Naive thymus-derived CD8-positive, alpha-beta T cell (primary cell): Measurements from ENCODE around the gene PGF. TPM values are rescaled to one million over a fixed set of nuclear protein-coding genes. Genes with fewer than 3 reads are reported as not detected.
"Not testable (repeated sequence)": the region's sequence is repeated elsewhere in the genome, so short reads cannot be mapped to it uniquely, and the experiment has no call there.

Experiments used
- ATAC-seq, 2 donors: fragments of 150-1000 bp; cut with Tn5 transposase in 1 of 2; sonication (Bioruptor Pico), chemical (Tn5 transposase) in 1 of 2; 1 replicate in 1 of 2; 2 replicates in 1 of 2; pipeline ENCODE4 v1.10.0; 2021; ENCODE audit warnings: mild to moderate bottlenecking in 2 of 2, moderate library complexity in 2 of 2
- POLR2A ChIA-PET: fragments of 350-600 bp; sonication (Branson Sonifier 250); formaldehyde crosslinking; loops from one replicate; lab custom pipeline; 2021; ENCODE audit warnings: antibody characterized with exemption; lab: Charles Lee
- DNase-seq, 10 donors: peaks; one replicate each; pipeline versions ENCODE4 v3.0.0 to v3.0.0-alpha.2; 2020 to 2022
- H3K27ac Mint-ChIP-seq, 10 donors: one replicate each; pipeline ENCODE4 v1.8.0; 2020 to 2022; ENCODE audit warnings: mild to moderate bottlenecking in 10 of 10, mixed read lengths in 10 of 10, moderate library complexity in 4 of 10, inconsistent platforms in 1 of 10
- H3K27me3 Mint-ChIP-seq, 5 donors: one replicate each; pipeline ENCODE4 v1.8.0; 2021 to 2022; ENCODE audit warnings: mixed read lengths in 5 of 5
- H3K36me3 Mint-ChIP-seq, 3 donors: one replicate each; pipeline ENCODE4 v1.8.0; 2020 to 2022; ENCODE audit warnings: mixed read lengths in 3 of 3, mild to moderate bottlenecking in 2 of 3, inconsistent platforms in 1 of 3
- H3K4me1 Mint-ChIP-seq, 4 donors: one replicate each; pipeline ENCODE4 v1.8.0; 2021 to 2022; ENCODE audit warnings: mixed read lengths in 4 of 4
- H3K4me3 Mint-ChIP-seq, 10 donors: one replicate each; pipeline ENCODE4 v1.8.0; 2020 to 2022; ENCODE audit warnings: mild to moderate bottlenecking in 10 of 10, mixed read lengths in 10 of 10, moderate library complexity in 6 of 10, inconsistent platforms in 1 of 10
- H3K9me3 Mint-ChIP-seq, 9 donors: one replicate each; pipeline ENCODE4 v1.8.0; 2020 to 2022; ENCODE audit warnings: mixed read lengths in 9 of 9, mild to moderate bottlenecking in 3 of 9, inconsistent platforms in 1 of 9, moderate library complexity in 1 of 9
- polyA plus RNA-seq, 3 donors: library from polyadenylated mRNA; unstranded; fragments of 300-500 nt; fragmentation: Illumina TruSeq; gene quantifications; one replicate each; pipeline ENCODE4 v1.2.3, GENCODE V29; 2021
- total RNA-seq, 8 experiments: library from RNA in 2 of 8; stranded (reverse) in 2 of 8; gene quantifications; one replicate each; pipeline ENCODE4 v1.2.3 and lab custom pipeline; 2021 to 2026

Gene PGF
- total RNA-seq (not detected), polyA plus RNA-seq (under 1 TPM in 1 of 3 donors, not detected in 2; 0.13 TPM), total RNA-seq (lab: John Stamatoyannopoulos, UW) (0 to 1.00 (median 0.37) reads per million in 6 experiments)

DNA sequence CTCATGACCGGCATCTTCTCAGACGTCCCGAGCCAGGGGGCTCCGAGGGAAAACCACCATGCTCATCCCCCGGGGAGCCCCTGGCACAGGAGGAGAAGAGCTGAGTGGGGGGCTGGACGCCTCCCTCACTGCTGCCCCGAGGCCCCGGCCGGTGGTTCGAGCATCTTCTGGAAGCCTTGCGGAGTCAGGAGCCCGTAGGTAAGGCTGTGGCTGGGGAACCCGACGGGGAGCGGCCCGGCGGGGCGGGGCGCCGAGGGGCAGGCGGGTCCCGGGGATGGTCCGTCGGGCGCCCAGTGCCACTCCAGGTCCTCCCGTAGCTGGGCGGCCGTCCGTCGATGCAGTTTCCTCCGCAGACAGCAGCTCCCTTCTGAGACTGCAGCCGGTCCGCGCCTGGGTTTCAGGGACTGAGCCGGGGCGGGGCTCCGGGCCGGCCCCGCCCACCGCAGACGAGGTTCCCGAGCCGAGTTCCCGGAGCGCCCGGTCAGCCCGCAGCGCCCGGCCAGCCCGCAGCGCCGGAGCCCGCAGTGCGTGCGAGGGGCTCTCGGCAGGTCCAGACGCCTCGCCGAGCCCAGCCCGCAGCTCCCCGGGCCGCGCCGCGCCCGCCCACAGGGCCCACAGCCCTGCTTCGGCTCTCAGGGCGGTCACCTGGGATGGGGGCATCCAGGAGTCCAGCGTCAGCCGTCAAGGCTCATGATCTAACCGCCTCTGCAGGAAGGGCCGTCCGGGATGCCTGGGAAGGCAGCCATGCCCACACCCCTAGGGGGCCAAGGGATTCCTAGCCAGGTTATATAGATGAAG, at the start of gene PGF:
Gene PGF, minus strand, starts transcription at position 369 of the 798 bp plus-strand sequence. Its CDS starts 355 bp downstream, at position 14.
- Mint-ChIP-seq H3K36me3 (no peaks in the 10 kb centered on the region), H3K4me1 (peaks cover 0 to 7% (median 0%) of the 10 kb centered on the region in 4 donors), H3K9me3 (no peaks in the 10 kb centered on the region), H3K27ac (no peak within 1 kb of the TSS), H3K27me3 (peaks cover 1 to 14% (median 9%) of the 10 kb centered on the region in 5 donors), H3K4me3 (peak within 1 kb of the TSS; percentile 31 to 72 (median 65))
- peak; percentile 58 to 86 for ATAC-seq
- DNase-seq = peak in 4 of 10 donors; percentile 21 to 39 (median 30)
- POLR2A ChIA-PET = no interaction called here

DNA sequence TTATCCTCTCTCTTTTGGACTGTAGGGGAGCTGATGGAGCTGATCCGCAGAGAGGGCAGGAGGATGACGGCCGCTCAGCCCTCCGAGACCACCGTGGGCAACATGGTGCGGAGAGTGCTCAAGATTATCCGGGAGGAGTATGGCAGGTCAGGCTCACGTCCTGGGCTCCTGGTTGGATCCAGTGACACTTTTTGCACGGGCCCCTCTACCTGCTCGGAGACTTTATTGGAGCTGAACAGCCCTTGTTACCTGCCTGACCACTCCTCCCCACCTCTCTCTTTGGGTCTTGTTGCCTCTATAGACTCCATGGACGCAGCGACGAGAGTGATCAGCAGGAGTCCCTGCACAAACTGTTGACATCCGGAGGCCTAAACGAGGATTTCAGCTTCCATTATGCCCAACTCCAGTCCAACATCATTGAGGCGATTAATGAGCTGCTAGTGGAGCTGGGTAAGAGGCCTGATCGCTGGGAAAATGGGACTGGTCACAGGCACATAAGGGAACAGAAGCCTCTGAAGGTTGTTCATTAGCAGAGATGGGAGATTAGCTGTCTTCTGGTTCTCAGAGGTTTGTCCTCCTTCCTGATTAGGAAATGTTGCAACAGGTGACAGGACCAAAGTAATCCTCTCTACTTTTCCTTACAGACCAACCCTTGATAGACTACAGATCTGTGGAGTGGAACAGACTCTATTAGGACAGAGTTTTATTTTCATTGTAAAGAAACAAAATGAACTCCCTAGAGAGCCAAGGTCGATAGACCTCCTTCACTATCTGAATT, 48.0 kb upstream of the PGF start:
- H3K9me3 Mint-ChIP-seq = no peaks in the 10 kb centered on the region
- no peaks in the 10 kb centered on the region for H3K27me3 Mint-ChIP-seq
- H3K27ac Mint-ChIP-seq = peak overlapping the region; percentile 94 to 100 (median 99)
- peak overlapping the region; percentile 82 to 99 (median 98) for H3K4me3 Mint-ChIP-seq
- H3K4me1 Mint-ChIP-seq = peaks cover 14 to 51% (median 40%) of the 10 kb centered on the region in 4 donors
- DNase-seq (peak in 1 of 10 donors; percentile 8), ATAC-seq (no peak)
- peaks cover 3 to 44% (median 14%) of the 10 kb centered on the region in 3 donors for H3K36me3 Mint-ChIP-seq
- POLR2A ChIA-PET = interaction anchor here (0.8 to 1.6 kb wide), 7 partner anchors 28 to 143 kb away, joined by 3 to 5 read pairs (median 3); partner anchors contain the start of genes NEK9, RPS6KL1 and ZC2HC1C

DNA sequence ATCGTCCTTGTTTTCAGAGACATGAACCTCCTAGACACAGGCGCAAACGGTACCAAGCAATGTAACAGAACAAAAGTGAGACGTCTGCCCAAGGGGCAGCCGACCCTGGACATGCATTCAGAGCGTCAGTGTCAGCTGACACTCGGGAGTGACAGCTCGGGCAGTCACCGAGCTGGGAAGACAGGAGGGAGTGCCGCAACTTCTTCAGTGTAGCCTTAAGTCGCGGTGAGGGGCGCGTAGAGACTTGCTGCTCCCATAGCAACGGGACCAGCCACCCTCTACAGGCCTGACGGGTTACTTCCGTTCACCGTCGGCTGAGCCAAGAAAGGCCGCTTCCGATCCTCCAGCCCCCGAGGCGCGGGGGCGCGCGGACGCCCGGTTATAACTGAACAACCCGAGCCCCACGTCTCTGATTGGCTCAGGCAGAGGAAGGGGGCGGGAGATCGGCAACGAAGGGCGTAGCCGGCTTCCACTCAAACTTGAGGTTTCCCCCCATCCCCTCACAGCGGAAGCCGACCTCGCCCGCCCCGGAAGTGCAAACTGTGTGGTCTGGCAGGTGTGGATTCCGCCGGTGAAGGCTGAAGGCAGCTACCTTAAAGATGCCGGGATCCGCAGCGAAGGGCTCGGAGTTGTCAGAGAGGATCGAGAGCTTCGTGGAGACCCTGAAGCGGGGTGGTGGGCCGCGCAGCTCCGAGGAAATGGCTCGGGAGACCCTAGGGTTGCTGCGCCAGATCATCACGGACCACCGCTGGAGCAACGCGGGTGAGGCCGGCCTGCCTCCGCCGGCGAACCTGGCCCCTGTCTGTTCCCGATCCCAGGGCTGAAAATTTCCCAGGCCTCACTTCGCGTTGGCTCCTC, 47.2 kb upstream of the PGF start, which contains the start of gene EIF2B2:
Gene EIF2B2, plus strand, starts transcription at position 530 of the 858 bp plus-strand sequence. Its CDS starts 70 bp downstream, at position 600.
- Mint-ChIP-seq H3K4me1 (peaks cover 12 to 51% (median 40%) of the 10 kb centered on the region in 4 donors), H3K27me3 (no peaks in the 10 kb centered on the region), H3K36me3 (peaks cover 3 to 36% (median 14%) of the 10 kb centered on the region in 3 donors), H3K9me3 (no peaks in the 10 kb centered on the region), H3K4me3 (peak within 1 kb of the TSS; percentile 82 to 99 (median 98)), H3K27ac (peak within 1 kb of the TSS; percentile 94 to 100 (median 99))
- POLR2A ChIA-PET = interaction anchor here (0.6 to 1.6 kb wide), 9 partner anchors 28 to 299 kb away, joined by 3 to 5 read pairs (median 3); partner anchors contain the start of genes MLH3, NEK9, RPS6KL1 and ZC2HC1C
- DNase-seq (peak; percentile 93 to 100 (median 99)), ATAC-seq (peak; percentile 92 to 97)

DNA sequence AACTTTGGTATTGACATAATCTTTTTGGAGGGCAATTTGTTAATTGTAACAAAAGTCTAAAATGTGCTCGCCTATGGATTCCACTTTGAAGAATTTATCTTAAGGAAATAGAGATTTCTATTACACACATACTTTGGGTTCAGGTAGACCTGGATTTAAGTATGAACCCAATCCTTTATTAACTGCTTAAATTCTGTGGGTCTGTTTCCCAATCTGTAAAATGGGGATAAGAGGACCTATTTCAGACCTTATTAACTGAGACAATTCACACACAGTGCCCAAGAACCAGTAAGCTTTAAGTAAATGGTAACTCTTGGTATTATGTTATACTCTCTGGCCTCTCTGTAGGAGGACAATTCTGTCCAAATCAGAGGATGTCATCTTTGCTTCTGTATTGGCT, 46.5 kb upstream of the PGF start:
- Mint-ChIP-seq H3K27me3 (no peaks in the 10 kb centered on the region), H3K9me3 (no peaks in the 10 kb centered on the region)
- POLR2A ChIA-PET = interaction anchor here (1.2 to 1.6 kb wide), 2 partner anchors 49 to 60 kb away, joined by 3 to 4 read pairs; partner anchors contain the start of gene MLH3

DNA sequence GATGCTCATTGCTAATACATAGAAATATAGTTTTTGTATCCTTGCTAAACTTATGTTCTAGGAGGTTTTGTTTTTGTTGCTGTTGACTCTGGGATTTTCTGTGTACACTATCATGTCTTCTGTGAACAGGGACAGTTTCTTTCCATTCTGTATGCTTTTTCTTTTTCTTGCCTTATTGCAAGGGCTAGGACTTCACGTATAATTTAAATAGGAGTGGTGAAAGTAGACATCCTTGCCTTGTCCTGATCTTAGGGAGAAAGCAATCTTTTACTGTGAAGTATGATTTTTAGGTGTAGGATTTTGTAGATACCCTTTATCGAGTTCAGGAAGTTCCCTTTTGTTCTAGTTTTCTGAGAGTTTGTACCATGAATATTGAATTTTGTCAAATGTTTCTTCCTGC, 45.9 kb upstream of the PGF start:
- ATAC-seq (no peak), DNase-seq (no peak)
- no peaks in the 10 kb centered on the region for H3K9me3 Mint-ChIP-seq
- peak overlapping the region in 3 of 10 donors; percentile 22 to 98 (median 36) for H3K4me3 Mint-ChIP-seq
- peak overlapping the region in 9 of 10 donors; percentile 15 to 100 (median 99) for H3K27ac Mint-ChIP-seq
- no peaks in the 10 kb centered on the region for H3K27me3 Mint-ChIP-seq
- H3K36me3 Mint-ChIP-seq = peaks cover 0 to 23% (median 4%) of the 10 kb centered on the region in 3 donors
- peaks cover 12 to 45% (median 37%) of the 10 kb centered on the region in 4 donors for H3K4me1 Mint-ChIP-seq
- POLR2A ChIA-PET = interaction anchor here (1.2 kb wide), 1 partner anchor 50 kb away, joined by 3 read pairs; the partner anchor contains the start of gene MLH3

More for the DNA sequence above, 46.5 kb upstream of the PGF start:
- peaks cover 0 to 29% (median 10%) of the 10 kb centered on the region in 3 donors for H3K36me3 Mint-ChIP-seq
- H3K27ac Mint-ChIP-seq = peak overlapping the region; percentile 94 to 100 (median 99)
- ATAC-seq (no peak), DNase-seq (no peak)
- peaks cover 12 to 49% (median 39%) of the 10 kb centered on the region in 4 donors for H3K4me1 Mint-ChIP-seq
- H3K4me3 Mint-ChIP-seq = peak overlapping the region; percentile 82 to 99 (median 98)

DNA sequence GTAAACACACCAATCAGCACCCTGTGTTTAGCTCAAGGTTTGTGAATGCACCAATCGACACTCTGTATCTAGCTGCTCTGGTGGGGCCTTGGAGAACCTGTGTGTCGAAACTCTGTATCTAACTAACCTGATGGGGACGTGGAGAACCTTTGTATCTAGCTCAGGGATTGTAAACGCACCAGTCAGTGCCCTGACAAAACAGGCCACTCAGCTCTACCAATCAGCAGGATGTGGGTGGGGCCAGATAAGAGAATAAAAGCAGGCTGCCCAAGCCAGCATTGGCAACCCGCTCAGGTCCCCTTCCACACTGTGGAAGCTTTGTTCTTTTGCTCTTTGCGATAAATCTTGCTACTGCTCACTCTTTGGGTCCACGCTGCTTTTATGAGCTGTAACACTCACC, 40.4 kb upstream of the PGF start:
- H3K4me1 Mint-ChIP-seq, H3K4me3 Mint-ChIP-seq, H3K9me3 Mint-ChIP-seq, H3K27ac Mint-ChIP-seq, POLR2A ChIA-PET, ATAC-seq, H3K36me3 Mint-ChIP-seq, DNase-seq, H3K27me3 Mint-ChIP-seq: not testable (repeated sequence)

DNA sequence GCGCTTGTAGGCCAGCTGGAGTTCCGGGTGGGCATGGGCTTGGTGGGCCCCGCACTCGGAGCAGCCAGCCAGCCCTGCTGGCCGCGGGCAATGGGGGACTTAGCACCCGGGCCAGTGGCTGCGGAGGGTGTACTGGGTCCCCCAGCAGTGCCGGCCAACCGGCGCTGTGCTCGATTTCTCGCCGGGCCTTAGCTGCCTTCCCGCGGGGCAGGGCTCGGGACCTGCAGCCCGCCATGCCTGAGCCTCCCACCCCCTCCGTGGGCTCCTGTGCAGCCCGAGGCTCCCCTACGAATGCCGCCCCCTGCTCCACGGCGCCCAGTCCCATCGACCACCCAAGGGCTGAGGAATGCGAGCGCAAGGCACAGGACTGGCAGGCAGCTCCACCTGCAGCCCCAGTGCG, 38.8 kb upstream of the PGF start:
- not testable (repeated sequence) for ATAC-seq

DNA sequence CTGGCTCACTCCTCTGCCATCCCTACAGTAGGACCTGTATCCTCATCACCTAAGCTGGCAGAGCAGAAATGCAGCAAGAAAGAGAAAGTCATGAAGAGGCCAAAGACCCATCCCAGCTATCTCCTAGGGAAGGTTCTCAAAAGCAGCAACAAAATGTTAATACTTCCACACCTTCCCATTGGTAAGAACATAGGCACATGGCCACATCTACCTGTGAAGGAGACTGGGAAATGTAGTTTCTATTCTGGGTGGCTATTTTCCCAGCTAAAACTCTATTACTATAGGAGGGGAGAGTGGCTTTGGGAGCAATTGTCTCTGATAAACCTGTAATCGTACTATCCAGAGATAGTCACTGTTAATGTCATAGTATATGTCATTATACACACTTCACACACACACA, 33.6 kb upstream of the PGF start:
- Mint-ChIP-seq H3K36me3 (no peaks in the 10 kb centered on the region), H3K27ac (no peak overlapping the region), H3K9me3 (no peaks in the 10 kb centered on the region), H3K4me1 (no peaks in the 10 kb centered on the region), H3K27me3 (no peaks in the 10 kb centered on the region), H3K4me3 (no peak overlapping the region)
- ATAC-seq = no peak
- DNase-seq = no peak
- POLR2A ChIA-PET = no interaction called here

More for the DNA sequence above, 38.8 kb upstream of the PGF start:
- DNase-seq, H3K4me3 Mint-ChIP-seq, POLR2A ChIA-PET, H3K4me1 Mint-ChIP-seq, H3K9me3 Mint-ChIP-seq, H3K27ac Mint-ChIP-seq, H3K27me3 Mint-ChIP-seq, H3K36me3 Mint-ChIP-seq: not testable (repeated sequence)

DNA sequence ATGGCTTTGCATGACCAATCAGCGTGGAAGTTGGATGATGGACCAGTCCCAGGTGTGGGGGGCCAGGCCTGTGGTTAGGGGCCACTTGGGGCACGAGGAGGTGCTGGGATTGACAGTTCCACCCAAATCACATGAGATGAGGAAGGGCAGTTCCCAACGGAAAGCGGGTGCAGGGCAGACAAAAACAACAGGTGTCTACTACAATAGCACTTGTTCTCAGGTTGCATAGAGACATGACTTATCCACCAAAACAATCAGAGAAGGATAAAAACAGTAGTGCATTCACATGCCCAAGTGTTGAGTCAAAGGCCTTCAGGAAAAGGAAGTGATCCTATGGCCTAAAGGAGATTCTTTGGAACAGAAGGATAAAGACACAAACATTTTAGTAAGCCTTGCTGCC, 32.7 kb upstream of the PGF start:
- Mint-ChIP-seq H3K27me3 (no peaks in the 10 kb centered on the region), H3K4me1 (no peaks in the 10 kb centered on the region), H3K36me3 (no peaks in the 10 kb centered on the region), H3K4me3 (no peak overlapping the region), H3K27ac (peak overlapping the region in 1 of 10 donors; percentile 1), H3K9me3 (no peaks in the 10 kb centered on the region)
- DNase-seq (no peak), ATAC-seq (no peak)
- POLR2A ChIA-PET = no interaction called here

DNA sequence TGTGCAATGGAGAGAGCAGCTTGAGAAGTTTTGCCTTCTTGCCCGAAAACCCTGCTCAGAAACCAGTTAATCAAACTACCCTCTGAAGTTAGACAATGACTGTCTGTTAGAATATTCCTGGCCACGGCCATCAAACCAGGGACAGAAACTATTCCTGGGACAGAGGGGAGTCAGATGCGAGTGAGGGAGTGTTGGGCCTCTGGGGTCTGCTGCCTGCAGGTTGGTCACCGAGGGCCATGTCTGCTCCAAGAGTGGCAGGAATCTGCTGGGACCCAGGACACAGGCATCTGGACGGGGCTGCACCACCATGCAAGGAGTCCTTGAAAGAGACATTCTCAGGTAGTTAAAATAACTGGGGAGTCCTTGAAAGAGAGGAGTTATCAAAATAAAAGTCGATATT, 30.4 kb upstream of the PGF start:
- no peak for ATAC-seq
- H3K27ac Mint-ChIP-seq = no peak overlapping the region
- H3K27me3 Mint-ChIP-seq = no peaks in the 10 kb centered on the region
- no peaks in the 10 kb centered on the region for H3K36me3 Mint-ChIP-seq
- H3K4me1 Mint-ChIP-seq = no peaks in the 10 kb centered on the region
- no peaks in the 10 kb centered on the region for H3K9me3 Mint-ChIP-seq
- POLR2A ChIA-PET = interaction anchor here (0.7 kb wide), 1 partner anchor 140 kb away, joined by 3 read pairs; no protein-coding TSS in a partner anchor
- no peak for DNase-seq
- H3K4me3 Mint-ChIP-seq = no peak overlapping the region

DNA sequence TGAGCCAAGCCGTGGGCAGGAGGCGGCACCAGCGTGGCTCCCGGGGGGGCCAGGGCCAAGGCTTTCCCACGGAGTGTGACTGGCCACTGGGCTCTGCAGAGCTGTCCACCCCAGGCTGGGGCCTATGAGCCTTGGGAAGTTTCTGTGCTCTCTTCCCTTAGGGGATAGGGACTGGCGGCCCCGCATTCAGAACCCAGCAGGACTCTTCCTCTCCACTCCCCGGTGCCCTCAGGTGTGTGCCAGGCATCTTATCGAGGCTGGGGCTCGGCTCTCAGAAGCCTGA, 29.6 kb upstream of the PGF start:
- no peaks in the 10 kb centered on the region for H3K36me3 Mint-ChIP-seq
- H3K9me3 Mint-ChIP-seq = no peaks in the 10 kb centered on the region
- ATAC-seq (no peak), DNase-seq (no peak)
- no peak overlapping the region for H3K4me3 Mint-ChIP-seq
- POLR2A ChIA-PET = no interaction called here
- H3K27ac Mint-ChIP-seq = no peak overlapping the region
- no peaks in the 10 kb centered on the region for H3K27me3 Mint-ChIP-seq
- H3K4me1 Mint-ChIP-seq = no peaks in the 10 kb centered on the region
